Measurements from ENCODE around the gene LTBR.

Gene LTBR

GRCh38 chr12:6407236-6407954 lies 23.4 kb downstream of the LTBR start (continued):
- TF ChIP-seq ZBTB21 (tag by site-specific recombination; IDR thresholded peaks at IDR 0.05) (peak; percentile 76), OVOL3 (tag by site-specific recombination; IDR thresholded peaks at IDR 0.05) (peak; percentile 28; the same call in 1 of the 2 replicates), AEBP2 (tag by site-specific recombination; IDR thresholded peaks at IDR 0.05; ENCODE audit: borderline replicate concordance) (peak; percentile 72; the same call in 1 of the 2 replicates), ZNF404 (tag by site-specific recombination; IDR thresholded peaks at IDR 0.05) (peak; percentile 77; the same call in 1 of the 2 replicates), ZNF747 (tag by site-specific recombination; IDR thresholded peaks at IDR 0.05) (no peak), ZNF266 (tag by site-specific recombination; IDR thresholded peaks at IDR 0.05; ENCODE audit: low read depth) (peak; percentile 94), ZNF146 (tag by site-specific recombination; IDR thresholded peaks at IDR 0.05) (peak; percentile 19; the same call in 1 of the 2 replicates), ZNF560 (tag by site-specific recombination; IDR thresholded peaks at IDR 0.05; ENCODE audit: borderline replicate concordance) (peak; percentile 93), ZNF148 (tag by site-specific recombination; IDR thresholded peaks at IDR 0.05; ENCODE audit: borderline replicate concordance) (no peak), ZNF529 (tag by site-specific recombination; IDR thresholded peaks at IDR 0.05; ENCODE audit: insufficient replicate concordance) (peak; percentile 43), ZNF580 (tag by site-specific recombination; IDR thresholded peaks at IDR 0.05) (0 out of 2 replicates have a peak, but pooled peaks have one; percentile 56), ZNF704 (tag by site-specific recombination; IDR thresholded peaks at IDR 0.05) (no peak), ZNF510 (tag by site-specific recombination; IDR thresholded peaks at IDR 0.05; ENCODE audit: insufficient replicate concordance) (peak; percentile 58), ZNF433 (tag by site-specific recombination; IDR thresholded peaks at IDR 0.05; ENCODE audit: low read depth) (peak; percentile 65; the same call in 1 of the 2 replicates), ZNF223 (tag by site-specific recombination; IDR thresholded peaks at IDR 0.05) (0 out of 2 replicates have a peak, but pooled peaks have one; percentile 29), ZNF639 (tag by site-specific recombination; IDR thresholded peaks at IDR 0.05) (peak; percentile 72; the same call in 1 of the 2 replicates), ZNF426 (tag by site-specific recombination; IDR thresholded peaks at IDR 0.05) (peak; percentile 96), GLIS1 (tag by site-specific recombination; IDR thresholded peaks at IDR 0.05) (0 out of 2 replicates have a peak, but pooled peaks have one; percentile 12), ZNF19 (tag by site-specific recombination; IDR thresholded peaks at IDR 0.05; ENCODE audit: low read depth) (peak; percentile 45; the same call in 1 of the 2 replicates), EGR2 (tag by site-specific recombination; IDR thresholded peaks at IDR 0.05; ENCODE audit: low read depth) (no peak), ZNF292 (tag by site-specific recombination; IDR thresholded peaks at IDR 0.05; ENCODE audit: borderline replicate concordance, low read depth) (peak; percentile 88), ZNF623 (tag by site-specific recombination; IDR thresholded peaks at IDR 0.05) (peak; percentile 85), ZNF530 (tag by site-specific recombination; IDR thresholded peaks at IDR 0.05; ENCODE audit: low read depth) (peak; percentile 72; the same call in 1 of the 2 replicates), ZFP37 (tag by site-specific recombination; IDR thresholded peaks at IDR 0.05) (0 out of 2 replicates have a peak, but pooled peaks have one; percentile 73), MYNN (tag by site-specific recombination; IDR thresholded peaks at IDR 0.05; ENCODE audit: borderline replicate concordance) (no peak), ZNF138 (tag by site-specific recombination; IDR thresholded peaks at IDR 0.05; ENCODE audit: borderline replicate concordance) (no peak), ZNF514 (tag by site-specific recombination; IDR thresholded peaks at IDR 0.05) (0 out of 2 replicates have a peak, but pooled peaks have one; percentile 29), ZBTB1 (tag by site-specific recombination; IDR thresholded peaks at IDR 0.05) (peak; percentile 63; the same call in 1 of the 2 replicates), GLI4 (tag by site-specific recombination; IDR thresholded peaks at IDR 0.05) (no peak), ZXDB (tag by site-specific recombination; IDR thresholded peaks at IDR 0.05) (peak; percentile 84), ZNF701 (tag by site-specific recombination; IDR thresholded peaks at IDR 0.05) (no peak), SP3 (tag by site-specific recombination; IDR thresholded peaks at IDR 0.05) (0 out of 2 replicates have a peak, but pooled peaks have one; percentile 34)
